Measurements from ENCODE around the gene ATAD3B. TPM values are rescaled to one million over a fixed set of nuclear protein-coding genes. Genes with fewer than 3 reads are reported as not detected.
"Not testable (repeated sequence)": the region's sequence is repeated elsewhere in the genome, so short reads cannot be mapped to it uniquely, and the experiment has no call there.

ATAD3B gene
- total RNA-seq, 1 donor from 2014 or later: 47.4 TPM

DNA sequence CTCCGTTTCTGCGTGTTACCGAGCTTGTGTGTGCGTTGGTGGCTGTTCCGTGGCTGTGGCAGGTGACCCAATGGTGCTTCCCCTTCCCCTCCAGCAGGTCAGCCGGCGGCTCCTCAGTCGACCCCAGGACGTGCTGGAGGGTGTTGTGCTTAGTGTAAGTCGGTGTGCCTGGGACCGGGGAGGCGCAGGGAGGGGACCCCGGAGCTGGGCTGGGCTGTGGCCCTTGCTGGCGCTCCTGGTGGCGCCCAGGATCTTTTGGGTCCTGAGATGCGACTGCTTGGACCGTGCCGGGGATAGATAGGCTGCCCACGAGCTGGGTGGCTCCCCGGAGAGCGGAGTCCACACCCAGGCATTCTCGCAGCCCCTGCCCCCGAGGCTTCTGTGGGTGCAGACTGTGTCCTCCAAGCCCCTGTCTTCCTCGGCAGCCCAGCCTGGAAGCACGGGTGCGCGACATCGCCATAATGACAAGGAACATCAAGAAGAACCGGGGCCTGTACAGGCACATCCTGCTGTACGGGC lies 16.1 kb upstream of the ATAD3B start:
- intact Hi-C loops (cut with micrococcal nuclease): no loop called here
- Mint-ChIP-seq H3K36me3 (ENCODE audit: low read depth) (no peaks in the 10 kb centered on the region), H3K4me3 (no peak overlapping the region), H3K27ac (no peak overlapping the region), H3K27me3 (peaks cover 2% of the 10 kb centered on the region), H3K9me3 (no peaks in the 10 kb centered on the region), H3K4me1 (no peaks in the 10 kb centered on the region)
- ChIA-PET CTCF (no interaction called here), POLR2A (interaction anchor here (0.5 to 0.6 kb wide), 2 partner anchors 61 to 70 kb away, joined by 4 to 5 read pairs; no protein-coding TSS in a partner anchor)
- DNase-seq (no peak), ATAC-seq (ENCODE audit: low read depth) (no peak)
- no peak for TF ChIP-seq CTCF (IDR thresholded peaks at IDR 0.05)

- ATAC-seq (ENCODE audit: low read depth); intact Hi-C loops (cut with micrococcal nuclease): not testable (repeated sequence)
Measured at GRCh38 chr1:1455934-1456333, 15.6 kb upstream of the ATAD3B start.

DNA sequence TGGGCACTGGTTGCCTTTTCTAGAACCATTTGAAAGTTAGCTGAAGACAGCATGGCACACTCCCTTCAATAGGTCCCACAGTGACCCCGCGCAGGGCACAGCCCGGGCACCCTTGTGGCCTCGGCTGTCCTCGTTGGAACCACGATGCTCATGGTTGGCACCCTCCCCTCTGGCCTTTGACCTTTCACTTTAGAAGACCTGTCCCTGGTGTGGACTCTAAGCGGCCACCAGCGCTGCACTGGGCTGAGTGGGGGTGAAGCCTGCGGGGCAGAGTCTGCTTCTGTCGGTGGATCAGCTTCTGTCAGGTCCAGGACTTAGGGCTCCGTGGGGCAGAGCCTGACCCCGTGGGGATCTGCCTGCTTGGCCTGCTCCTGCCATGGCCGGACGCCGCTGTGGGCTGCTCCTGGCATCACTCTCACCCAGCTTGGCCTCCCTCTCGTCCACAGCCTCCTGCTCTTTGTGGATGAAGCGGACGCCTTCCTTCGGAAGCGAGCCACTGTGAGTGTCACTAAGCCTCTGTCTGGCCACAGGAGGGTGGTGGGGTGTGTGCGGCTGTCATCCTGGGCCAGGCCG lies 14.8 kb upstream of the ATAD3B start:
- H3K4me3 Mint-ChIP-seq; POLR2A ChIA-PET; DNase-seq; ATAC-seq (ENCODE audit: low read depth); H3K9me3 Mint-ChIP-seq; CTCF ChIA-PET; H3K4me1 Mint-ChIP-seq; H3K27ac Mint-ChIP-seq; H3K27me3 Mint-ChIP-seq; H3K36me3 Mint-ChIP-seq (ENCODE audit: low read depth); intact Hi-C loops (cut with micrococcal nuclease): not testable (repeated sequence)

More at GRCh38 chr1:1455934-1456333, 15.6 kb upstream of the ATAD3B start:
- H3K36me3 Mint-ChIP-seq (ENCODE audit: low read depth); H3K27ac Mint-ChIP-seq; DNase-seq; H3K9me3 Mint-ChIP-seq; H3K4me1 Mint-ChIP-seq; POLR2A ChIA-PET; CTCF ChIA-PET; H3K4me3 Mint-ChIP-seq; H3K27me3 Mint-ChIP-seq: not testable (repeated sequence)

- H3K9me3 Mint-ChIP-seq; intact Hi-C loops (cut with micrococcal nuclease); H3K4me1 Mint-ChIP-seq; POLR2A ChIA-PET; H3K4me3 Mint-ChIP-seq; DNase-seq; H3K27me3 Mint-ChIP-seq; ATAC-seq (ENCODE audit: low read depth); H3K27ac Mint-ChIP-seq; H3K36me3 Mint-ChIP-seq (ENCODE audit: low read depth); CTCF ChIA-PET: not testable (repeated sequence)
Measured at GRCh38 chr1:1459156-1459555, 12.4 kb upstream of the ATAD3B start.

DNA sequence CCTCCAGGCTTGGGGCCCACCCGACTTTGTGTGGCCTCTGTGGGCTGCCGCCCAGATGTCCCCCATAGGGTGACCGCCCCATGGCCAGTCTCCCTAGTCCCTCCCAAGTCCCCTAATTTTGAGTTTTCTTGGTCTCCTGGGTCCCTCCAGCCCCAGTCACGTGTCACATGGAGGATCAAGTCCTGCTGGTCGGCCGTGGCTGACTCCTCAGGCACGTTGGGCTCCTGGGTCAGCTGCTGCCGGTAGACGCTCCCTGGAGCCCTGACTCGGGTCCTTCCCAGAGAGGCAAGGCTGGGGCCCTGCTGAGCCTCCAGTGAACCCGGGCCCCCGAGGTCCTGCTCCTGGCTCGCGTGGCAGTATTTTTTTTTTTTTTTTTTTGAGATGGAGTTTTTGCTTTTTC lies 11.9 kb upstream of the ATAD3B start:
- DNase-seq; H3K27me3 Mint-ChIP-seq; H3K4me3 Mint-ChIP-seq; CTCF ChIA-PET; POLR2A ChIA-PET; intact Hi-C loops (cut with micrococcal nuclease); H3K9me3 Mint-ChIP-seq; ATAC-seq (ENCODE audit: low read depth); H3K4me1 Mint-ChIP-seq; H3K36me3 Mint-ChIP-seq (ENCODE audit: low read depth); H3K27ac Mint-ChIP-seq: not testable (repeated sequence)

DNA sequence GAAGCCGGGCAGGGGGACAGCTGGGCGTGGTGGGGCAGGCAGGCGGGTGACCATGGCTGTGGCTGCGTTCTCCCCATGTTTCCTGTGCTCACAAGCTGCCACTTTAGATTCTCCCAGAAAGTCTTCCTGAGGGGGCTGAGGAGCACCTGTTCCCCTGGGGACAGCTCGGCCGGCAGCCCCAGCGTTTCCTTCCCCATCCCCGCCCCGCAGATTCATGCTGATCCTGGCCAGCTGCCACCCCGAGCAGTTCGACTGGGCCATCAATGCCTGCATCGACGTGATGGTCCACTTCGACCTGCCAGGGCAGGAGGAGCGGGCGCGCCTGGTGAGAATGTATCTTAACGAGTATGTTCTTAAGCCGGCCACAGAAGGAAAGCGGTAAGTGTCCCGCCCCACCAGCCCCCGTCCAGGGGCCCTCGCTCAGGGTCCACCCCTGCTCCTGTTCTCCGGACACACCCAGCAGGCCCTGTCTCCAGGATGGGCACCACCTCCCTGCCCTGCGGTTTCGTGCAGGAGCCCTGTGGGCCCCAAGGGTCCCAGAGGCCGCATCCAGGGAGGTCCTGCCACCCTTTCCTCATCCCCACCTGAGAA lies 10.9 kb upstream of the ATAD3B start:
- Mint-ChIP-seq H3K27me3 (peaks cover 4% of the 10 kb centered on the region), H3K4me1 (peaks cover 3% of the 10 kb centered on the region), H3K9me3 (no peaks in the 10 kb centered on the region), H3K36me3 (ENCODE audit: low read depth) (no peaks in the 10 kb centered on the region), H3K27ac (no peak overlapping the region), H3K4me3 (no peak overlapping the region)
- no peak for TF ChIP-seq CTCF (IDR thresholded peaks at IDR 0.05)
- no peak for DNase-seq
- ChIA-PET POLR2A (no interaction called here), CTCF (no interaction called here)
- no peak for ATAC-seq (ENCODE audit: low read depth)
- intact Hi-C loops (cut with micrococcal nuclease): no loop called here

- ChIA-PET POLR2A (interaction anchor here (0.6 kb wide), 1 partner anchor 447 kb away, joined by 8 read pairs; no protein-coding TSS in a partner anchor), CTCF (no interaction called here)
- intact Hi-C loops (cut with micrococcal nuclease): no loop called here
Measured at GRCh38 chr1:1461721-1462317, 9.7 kb upstream of the ATAD3B start.

More at GRCh38 chr1:1461721-1462317, 9.7 kb upstream of the ATAD3B start:
- peak overlapping the region; percentile 15 for H3K4me3 Mint-ChIP-seq
- H3K27me3 Mint-ChIP-seq: peaks cover 4% of the 10 kb centered on the region
- no peak for TF ChIP-seq CTCF (IDR thresholded peaks at IDR 0.05)
- ATAC-seq (ENCODE audit: low read depth): no peak
- H3K36me3 Mint-ChIP-seq (ENCODE audit: low read depth): no peaks in the 10 kb centered on the region
- H3K27ac Mint-ChIP-seq: no peak overlapping the region
- H3K4me1 Mint-ChIP-seq: peaks cover 3% of the 10 kb centered on the region
- peaks cover 3% of the 10 kb centered on the region for H3K9me3 Mint-ChIP-seq
- no peak for DNase-seq
